ENCODE measurements around the gene UNKL. TPM values are rescaled to one million over a fixed set of nuclear protein-coding genes. Genes with fewer than 3 reads are reported as not detected.
A peak's percentile ranks its signal among the peaks of the same experiment; 100 is the strongest.
"Not testable (repeated sequence)": the region's sequence is repeated elsewhere in the genome, so short reads cannot be mapped to it uniquely, and the experiment has no call there.

Gene UNKL
- total RNA-seq, 1 experiment from 2014 or later = 31.6 TPM

DNA sequence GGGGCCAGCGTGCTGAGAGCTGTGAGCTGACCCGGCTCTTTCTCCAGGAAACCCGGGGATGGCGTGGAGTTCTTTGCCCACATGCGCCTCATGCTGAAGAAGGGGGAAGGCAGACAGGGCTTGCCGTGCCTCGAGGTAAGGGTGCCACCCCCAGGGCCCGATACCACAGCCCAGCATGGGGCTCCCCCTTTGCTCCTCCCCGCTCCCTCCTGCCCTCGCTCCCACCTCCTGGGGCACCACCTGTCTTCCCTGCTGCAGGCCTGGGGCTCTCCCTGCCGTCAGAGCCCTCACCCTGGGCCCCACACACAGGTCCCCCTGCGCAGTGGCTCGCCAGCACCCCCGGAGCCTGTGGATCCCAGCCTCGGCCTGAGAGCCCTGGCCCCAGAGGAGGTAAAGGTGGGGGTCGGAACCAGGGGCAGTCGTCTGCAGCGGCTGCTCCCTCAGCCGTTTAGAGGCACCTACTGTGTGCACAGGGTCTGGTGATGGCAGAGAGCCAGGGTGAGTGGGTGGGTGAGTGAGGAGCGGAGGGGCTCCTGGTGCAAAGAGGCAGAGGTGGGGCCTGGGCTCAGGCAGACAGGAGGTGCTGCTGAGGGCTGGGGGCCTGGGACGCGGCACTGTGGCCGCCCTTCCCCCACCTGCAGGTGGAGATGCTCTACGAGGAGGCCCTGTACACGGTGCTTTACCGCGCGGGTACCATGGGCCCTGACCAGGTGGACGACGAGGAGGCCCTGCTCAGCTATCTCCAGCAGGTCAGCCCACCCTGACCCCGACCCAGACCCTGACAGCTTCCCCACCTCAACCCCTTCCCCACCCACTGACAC, 75.4 kb downstream of the UNKL start:
- DNase-seq (ENCODE audit: low spot score) = no peak

DNA sequence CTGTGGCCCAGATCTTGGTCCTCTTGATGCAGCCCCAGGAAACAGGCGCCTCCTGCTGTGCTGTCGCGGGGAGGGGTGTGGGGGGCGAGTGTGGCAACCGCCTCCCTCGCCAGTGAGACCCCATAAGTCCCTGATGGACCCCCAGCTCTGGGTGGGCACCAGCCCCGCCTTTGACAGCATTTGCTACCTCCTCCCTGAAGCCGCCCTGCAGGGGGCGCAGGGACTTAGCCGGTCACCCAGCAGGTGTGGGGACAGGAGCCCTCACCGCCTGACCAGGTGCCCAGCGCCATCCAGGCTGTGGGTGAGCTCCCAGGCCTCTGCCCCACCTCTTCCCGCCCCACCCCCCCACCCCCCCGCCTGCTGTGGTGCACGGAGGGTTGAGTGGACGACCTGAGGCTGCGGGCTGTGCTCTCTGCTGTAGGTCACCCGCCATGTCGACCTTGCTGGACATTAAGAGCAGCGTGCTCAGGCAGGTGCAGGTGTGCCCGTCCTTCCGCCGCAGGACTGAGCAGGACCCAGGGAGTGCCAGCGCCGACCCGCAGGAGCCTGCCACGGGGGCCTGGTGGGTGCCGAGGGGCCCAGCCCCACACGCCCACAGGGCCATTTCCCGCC, 76.3 kb downstream of the UNKL start:
- DNase-seq (ENCODE audit: low spot score) = no peak

DNA sequence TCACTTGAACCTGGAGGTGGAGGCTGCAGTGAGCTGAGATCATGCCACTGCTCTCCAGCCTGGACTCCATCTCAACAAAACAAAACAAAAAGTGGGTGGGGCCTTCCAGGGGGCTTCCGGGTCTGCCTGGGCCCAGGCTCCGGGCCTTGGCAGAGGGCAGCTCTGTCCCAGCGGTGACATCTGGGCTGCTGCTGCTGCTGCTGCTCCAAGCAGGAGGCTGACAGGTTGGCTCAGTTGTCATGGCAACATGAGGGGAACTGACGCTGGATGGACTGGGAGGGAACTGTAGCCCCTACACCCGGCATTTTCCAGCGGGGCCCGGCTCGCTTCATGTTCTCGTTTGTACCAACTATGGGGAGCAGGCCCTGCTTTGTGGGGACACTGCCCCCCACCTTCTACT, 77.0 kb downstream of the UNKL start:
- no peak for DNase-seq (ENCODE audit: low spot score)

DNA sequence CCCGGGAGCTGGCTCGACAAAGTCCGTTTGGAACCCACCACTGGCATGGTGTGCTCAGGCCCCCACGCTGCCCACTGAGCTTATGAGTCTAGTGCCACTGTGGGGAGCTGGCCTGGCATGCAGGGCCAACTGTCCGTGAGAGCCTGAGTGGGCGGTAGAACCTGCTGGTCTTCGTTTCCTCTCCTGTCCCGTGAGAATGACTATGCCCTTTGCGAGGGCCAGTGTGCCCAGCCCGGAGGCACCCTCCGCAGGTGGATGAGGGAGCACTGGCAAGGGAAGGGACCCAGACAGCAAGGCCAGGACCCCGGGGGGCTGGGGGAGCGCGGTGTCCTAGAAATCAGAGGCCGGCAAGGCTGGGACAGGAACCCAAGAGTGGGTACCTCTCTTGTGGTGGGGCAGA, 77.9 kb downstream of the UNKL start:
- no peak for DNase-seq (ENCODE audit: low spot score)

DNA sequence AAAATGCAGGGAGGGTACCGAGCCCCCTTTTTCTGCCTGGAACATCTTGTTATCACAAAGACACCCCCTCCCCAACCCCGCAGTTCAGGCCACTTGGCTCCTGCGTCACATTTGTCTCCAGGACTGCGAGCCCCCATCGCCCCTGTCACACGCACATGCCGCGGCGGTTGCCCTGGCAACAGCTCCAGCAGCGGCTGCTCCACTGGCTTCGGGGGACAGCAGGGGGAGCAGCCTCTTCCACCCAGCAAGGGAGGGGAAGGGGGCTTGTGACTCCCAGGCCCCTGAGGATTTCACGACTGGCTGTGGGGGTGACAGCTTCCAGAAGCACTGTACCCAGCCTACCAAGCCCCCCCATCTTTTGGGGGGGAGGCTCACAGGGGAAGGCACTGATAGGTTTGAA, 78.5 kb downstream of the UNKL start:
- no peak for DNase-seq (ENCODE audit: low spot score)

DNA sequence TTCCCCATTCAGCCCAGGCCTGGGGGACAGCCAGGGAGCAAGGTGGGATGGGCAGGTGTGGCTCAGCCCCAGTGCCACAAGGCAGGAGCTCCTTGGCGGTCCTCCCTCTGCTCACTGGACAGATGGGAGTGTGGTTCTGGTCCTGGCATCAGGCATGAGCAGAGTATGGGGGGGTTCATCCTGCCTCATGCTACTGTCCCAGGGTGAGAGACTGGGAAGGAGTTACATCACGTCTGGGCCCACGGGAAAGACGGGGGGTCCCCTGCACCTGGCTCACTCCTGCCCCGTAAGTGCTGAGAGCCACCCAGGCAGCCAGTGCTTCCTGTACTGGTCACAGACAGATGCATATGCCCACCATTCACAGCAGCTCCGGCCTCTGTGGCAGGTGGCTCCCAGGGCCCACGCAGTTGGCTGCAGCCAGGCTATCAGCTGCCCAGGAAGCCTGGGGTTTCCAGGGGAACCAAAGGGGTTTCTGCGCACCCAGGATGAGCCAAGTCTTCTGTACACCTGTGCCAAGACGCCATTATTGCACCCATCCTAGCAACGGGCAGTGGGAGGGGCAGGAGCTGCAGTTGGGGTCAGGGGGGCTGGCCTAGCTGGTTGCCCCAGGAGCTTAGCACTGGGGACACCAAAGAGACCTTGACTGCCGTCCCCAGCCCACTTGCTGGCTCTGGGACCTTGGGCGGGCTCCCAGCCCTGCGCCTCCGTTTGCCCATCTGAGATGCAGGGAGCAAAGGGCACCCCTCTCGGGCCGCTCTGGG, 79.1 kb downstream of the UNKL start:
- no peak for DNase-seq (ENCODE audit: low spot score)

DNA sequence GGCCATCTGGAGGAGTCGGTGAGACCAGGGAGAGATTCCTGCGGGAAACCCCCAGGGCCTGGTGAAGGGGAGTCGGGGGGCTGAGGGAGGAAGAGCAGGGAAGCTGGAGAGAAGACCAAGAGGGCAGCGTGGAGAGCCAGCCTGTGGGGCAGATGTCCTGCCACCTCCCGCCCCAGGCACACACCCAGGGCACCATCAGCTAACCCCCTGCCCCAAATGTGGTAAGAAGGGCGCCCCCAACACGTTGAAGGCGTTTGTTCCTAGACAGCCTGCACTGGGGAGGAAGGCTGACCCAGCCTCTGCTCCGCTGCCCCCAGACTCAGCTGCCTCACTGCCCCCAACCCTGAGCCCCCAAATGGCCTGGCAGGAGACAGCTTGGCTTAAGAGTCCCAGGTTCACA, 79.8 kb downstream of the UNKL start:
- no peak for DNase-seq (ENCODE audit: low spot score)

DNA sequence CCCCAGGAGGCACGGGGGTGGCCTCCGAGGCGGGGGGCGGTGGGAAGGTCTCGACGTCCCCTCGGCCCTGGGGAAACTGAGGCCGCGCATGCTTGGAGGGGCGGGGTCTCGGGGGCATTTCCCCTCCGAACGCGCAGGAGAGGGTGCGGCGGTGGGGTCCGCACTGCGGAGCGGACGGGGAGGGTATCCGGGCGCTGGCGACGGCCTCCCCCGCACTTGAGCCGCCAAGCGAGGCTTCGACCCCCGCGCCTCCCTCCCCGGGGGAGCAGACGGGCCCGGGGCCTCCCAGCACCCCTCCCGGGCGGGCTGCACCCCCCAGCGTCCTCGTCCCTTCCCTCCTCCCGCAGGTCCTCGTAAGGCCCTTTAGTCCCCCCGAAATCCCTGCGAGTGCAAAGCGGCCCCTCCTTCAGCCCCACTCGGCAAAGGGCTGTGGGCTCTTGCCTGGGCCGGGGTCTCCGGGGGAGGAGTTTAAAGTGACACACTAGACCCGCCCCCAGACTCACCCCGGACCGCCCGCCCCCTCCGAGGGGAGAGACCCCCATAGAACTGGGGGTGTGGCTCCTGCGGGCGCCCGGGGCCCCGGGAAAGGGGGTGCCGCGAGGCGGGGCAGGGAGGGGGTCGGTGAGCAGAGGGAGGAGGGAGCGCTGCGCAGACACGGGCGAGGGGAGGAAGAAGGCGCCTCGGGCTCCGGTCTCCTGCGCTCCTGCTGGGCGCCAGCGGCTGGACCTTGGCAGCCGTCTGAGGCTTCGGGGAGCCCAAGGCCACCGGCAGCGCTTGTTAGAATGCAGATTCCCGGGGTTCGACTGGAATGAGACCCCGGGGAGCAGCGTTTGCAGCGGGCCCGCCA, 80.4 kb downstream of the UNKL start:
- DNase-seq (ENCODE audit: low spot score) = no peak

DNA sequence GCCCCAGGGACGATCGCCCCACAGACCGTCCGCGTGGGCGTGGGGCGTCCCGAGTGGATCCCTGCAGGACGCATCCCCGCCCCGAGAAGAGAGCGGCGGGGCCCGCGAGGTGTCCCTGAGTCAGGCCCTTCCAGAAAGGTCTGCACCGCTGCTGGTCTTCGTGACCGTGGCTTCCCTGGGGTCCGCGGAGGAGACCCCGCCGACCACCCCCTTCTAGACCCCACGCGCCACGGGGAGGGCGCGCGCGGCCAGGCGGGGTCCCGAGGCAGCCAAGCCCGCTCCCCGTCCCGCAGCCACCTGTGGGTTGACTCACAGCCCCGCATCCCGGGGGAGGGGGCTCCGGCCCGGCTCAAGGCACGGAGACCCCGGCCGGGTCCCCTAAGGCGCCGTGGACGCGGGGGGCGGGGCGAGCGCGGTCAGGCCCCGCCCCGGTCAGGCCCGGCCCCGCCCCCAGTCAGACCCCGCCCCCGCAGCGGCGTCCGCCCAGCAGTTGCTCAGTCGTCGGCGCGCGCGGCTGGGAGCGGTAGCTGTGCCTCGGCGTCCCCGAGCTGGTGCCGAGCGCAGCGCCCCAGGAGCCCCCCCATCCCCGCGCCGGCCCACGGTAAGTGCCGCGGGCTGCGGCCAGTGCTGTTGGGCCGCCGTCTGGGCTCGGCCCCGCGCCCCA, 81.2 kb downstream of the UNKL start, which contains the start of gene BAIAP3:
BAIAP3 (plus strand) TSS at position 497 of the 664 bp plus-strand sequence. CDS start 4,905 bp downstream, outside the sequence.
- no peak for DNase-seq (ENCODE audit: low spot score)

DNA sequence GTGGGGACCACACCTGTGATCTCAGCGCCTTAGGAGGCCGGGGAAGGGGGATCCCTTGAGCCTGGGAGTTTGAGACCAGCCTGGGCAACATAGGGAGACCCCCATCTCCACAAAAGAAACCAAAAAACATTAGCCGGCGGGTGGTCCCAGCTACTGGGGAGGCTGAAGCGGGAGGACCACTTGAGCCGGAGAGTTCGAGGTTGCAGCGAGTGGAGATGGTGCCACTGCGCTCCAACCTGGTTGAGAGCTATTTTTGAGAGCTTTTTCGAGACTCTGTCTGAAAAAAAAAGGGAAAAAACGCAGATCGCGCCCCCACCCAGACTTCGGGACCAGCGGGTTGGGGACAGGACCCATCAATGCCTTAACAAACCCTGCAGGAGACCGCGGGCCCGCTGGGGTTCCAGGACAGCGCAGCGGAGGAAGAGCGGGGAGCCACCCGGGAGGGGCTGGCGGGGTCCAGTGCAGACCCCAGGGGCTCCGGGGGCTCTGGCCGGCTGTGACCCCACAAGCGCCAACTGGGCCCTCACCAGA, 81.8 kb downstream of the UNKL start:
- no peak for DNase-seq (ENCODE audit: low spot score)

DNA sequence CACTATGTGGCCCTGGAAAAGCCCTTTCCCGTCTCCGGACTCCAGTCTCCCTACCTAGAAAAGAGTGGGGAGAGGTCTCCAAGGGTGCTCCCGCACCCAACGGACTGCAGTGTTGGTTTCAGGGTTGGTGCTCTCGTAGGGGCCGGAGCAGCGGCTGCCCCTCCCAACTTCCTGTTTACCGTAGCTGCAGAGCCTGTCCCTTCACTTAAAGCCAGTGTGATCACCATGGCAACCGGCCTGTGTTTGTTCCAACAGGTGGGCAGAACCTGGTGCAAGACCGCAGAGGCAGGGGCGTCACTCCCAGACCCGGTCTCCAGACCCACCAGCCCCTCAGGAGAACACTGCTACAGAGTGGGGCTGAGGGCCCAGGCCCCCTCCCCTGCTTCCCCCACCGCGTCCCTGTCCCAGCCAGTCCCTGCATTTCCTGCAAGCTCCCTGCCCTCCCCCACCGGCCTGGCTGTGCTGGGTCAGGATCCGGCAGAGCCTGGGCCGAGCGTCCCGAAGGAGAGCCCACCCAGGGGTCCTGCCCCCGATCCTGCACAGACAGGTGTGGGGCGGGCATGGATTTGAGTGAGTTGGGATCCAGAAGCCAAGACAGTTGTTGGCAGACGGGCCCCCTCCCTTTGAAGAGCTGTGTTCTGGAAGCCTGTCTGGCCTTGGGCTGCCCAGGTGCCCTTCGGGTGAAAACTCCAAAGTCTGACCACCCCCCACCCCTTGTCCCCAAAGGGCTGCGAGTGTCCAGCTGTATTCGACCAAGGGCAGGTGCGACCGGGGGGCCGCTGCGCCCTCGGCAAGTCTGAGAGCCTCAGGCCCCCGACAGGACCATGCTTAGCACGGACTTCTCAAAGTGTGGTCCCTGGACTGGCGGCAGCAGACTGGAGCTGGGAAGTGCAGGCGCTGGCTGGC, 82.5 kb downstream of the UNKL start:
- DNase-seq (ENCODE audit: low spot score) = peak; percentile 61

DNA sequence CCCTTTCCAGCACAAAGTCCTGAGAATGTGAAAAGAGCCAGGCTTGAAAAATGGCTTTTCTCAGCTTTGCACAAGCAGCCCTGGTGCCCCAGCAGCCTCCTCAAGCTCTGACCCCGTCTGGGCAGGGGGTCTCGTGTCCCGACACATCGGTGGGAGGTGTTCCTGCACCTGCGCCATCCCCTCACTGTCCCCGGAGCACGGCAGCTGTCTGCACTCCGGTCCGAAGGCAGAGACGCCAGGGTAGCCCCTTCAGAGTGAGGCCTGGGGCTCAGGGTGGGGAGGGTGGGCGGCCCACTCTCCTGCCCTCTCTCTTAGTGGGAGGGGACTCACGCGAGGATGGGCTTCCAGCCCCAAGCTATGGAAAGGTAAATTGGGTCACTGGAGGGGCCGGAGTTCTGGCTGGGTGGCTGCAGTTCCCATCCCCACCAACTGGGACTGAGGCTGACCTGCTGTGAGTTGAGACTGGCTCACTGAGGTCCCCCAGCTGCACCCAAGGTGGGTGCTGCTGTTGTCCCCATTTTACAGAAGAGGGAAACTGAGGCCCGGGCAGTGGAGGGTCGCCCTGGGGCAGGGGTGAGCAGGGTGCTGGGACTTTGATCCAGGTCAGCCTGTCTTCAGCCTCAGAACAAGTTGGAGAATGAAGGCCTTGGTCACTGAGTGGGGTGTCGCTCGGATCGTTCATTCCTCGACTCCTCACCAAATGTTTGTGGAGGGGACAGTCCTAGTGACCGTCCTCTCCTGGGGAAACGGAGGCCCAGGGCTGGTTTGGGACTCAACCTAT, 83.4 kb downstream of the UNKL start:
- no peak for DNase-seq (ENCODE audit: low spot score)

DNA sequence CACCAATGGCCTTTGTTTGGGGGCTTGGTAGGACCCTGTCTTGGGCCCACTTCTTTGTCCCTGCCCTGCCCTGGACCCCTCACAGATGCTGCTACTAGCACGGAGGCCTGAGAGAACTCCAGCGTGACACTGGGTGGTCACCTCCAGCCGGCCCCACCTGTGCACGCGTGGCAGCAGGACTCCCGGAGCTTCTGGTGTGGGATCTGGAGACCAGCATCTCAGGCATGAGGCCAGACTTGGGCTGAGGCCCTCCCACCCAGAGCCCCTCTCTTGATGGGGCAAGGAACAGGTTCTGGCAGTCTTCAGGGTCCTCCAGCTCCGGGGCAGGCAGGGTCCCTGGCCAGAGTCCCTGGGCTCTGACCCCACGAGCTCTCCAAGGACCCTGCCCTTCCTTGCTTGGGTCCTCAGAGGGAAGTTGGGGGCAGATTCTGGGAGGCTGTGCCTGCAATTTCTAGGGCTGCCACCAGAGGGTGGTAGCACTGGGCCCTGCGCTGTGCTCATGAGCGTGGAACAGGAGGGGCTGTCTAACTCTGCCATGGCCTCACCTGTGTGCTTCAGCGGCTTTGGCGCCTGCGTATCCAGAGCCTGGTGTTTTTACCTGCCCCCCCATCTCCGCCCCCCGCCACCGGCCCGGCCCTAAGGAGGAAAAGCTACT, 84.1 kb downstream of the UNKL start:
- no peak for DNase-seq (ENCODE audit: low spot score)

DNA sequence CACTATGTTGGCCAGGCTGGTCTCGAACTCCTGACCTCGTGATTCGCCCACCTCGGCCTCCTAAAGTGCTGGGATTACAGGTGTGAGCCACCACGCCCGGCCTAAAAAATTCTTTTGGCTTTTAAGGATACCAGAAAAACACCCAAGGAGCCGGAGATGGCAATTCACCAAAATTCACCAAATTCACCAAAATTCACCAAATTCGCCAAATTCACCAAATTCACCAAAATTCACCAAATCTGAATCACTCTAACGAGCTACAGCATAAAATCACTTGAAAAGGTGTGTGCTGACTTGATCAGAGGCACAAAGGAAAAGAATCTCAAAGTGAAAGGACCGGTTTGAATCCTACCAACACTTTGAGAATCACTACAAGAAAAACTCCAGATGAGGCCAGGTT, 85.5 kb downstream of the UNKL start:
- DNase-seq (ENCODE audit: low spot score) = not testable (repeated sequence)

DNA sequence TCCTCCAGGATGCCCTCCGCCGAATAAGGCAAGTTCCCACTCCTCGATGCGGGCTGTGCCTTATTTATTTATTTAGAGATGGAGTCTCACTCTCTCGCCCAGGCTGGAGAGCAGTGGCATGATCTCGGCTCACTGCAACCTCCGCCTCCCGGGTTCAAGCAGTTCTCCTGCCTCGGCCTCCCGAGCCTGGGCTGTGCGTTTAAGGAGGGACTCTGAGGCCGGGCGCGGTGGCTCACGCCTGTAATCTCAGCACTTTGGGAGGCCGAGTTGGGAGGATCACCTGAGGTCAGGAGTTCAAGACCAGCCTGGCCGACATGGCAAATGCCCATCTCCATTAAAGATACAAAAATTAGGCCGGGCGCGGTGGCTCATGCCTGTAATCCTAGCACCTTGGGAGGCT, 86.4 kb downstream of the UNKL start:
- not testable (repeated sequence) for DNase-seq (ENCODE audit: low spot score)

DNA sequence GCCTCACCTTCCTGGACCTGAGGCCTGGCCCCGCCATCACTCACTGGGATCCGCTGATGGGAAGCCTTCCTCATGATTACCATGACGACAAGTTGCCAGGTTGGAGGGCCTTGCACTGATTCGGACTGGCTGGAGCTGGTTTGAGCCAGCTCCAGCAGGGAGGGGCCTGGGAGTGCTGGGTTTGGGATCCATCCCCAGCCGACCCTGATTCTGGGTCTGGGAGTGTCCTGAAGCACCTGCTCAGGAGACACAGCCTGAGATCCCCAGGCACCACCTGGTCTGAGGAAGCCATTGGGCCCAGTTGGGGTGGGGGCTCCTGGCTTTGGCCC, 86.9 kb downstream of the UNKL start:
- DNase-seq (ENCODE audit: low spot score) = no peak

DNA sequence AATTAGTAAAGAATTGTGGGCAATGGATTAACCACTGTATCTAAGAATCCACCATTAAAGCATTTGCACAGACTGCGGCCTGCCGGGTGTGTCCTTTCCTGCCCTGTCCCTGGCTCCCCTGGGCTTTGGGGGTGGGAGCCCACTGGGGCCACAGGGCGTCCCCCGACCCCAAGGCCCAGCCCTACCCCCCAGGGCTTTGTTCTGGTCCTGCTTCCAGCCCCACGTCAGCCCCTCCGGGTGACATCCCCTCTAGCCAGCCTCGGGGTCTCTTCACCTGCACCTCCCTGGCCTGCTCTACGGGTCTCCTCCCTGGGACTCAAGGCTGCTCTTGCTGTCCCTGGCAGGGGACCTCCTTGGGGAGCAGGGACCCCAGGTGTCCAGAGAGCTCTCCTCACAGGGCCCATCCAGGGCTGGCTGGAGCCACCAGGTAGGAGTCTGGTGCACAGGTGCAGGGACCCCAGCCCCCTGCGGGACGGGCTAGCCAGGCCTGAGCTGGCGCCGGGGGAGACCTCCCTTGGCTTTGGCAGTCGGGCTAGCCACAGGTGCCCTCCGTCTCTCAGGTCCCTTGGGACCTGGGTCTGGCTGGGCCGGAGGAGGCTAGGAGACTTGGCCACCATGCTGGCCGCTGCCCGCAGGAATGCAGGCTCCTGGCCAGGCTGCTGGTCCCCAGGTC, 87.4 kb downstream of the UNKL start:
- DNase-seq (ENCODE audit: low spot score) = no peak

DNA sequence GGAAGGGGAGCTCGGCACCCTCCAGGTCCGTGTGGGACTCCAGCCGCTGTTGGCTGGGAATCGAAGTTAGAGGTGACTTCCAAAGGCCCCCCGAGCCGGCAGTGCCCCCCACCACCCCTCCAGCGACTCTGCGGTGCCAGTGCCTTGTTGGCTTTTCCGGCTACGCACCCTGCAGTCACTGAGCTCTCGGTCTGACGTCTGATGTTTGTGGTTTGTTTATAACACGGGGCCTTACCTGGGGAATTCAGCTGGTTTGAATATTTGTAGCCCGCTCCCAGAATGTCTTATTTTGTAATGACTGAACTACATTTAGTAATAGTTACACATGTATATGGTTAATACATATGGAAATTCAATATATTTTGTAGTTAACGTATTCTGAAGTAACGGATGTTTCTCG, 88.1 kb downstream of the UNKL start:
- no peak for DNase-seq (ENCODE audit: low spot score)

Measured in A172 (cell line).